HepG2 (cell line): ENCODE results near the gene ID4. TPM values are rescaled to one million over a fixed set of nuclear protein-coding genes. Genes with fewer than 3 reads are reported as not detected.
A peak's percentile ranks its signal among the peaks of the same experiment; 100 is the strongest.

Experiments used
- ARID2 ChIP-seq: sonication (generic); formaldehyde crosslinking; IDR thresholded peaks from 2 replicates; pipeline ENCODE4 v1.8.1; 2022; ENCODE audit warnings: mild to moderate bottlenecking, missing genetic modification reagents, borderline replicate concordance
- BRD4 ChIP-seq: sonication (generic); formaldehyde crosslinking; IDR thresholded peaks from 2 replicates; pipeline ENCODE4 v1.4.0; 2020; ENCODE audit warnings: missing genetic modification reagents
- FOXA3 ChIP-seq: IDR thresholded peaks from 2 replicates; pipeline ENCODE4 v1.6.1; 2016; ENCODE audit warnings: missing genetic modification reagents, missing compliant biosample characterization
- HMGA1 ChIP-seq: sonication (generic); formaldehyde crosslinking; conservative IDR thresholded peaks from 2 replicates; pipeline ENCODE4 v1.4.0; 2020; ENCODE audit warnings: missing genetic modification reagents
- NFIC ChIP-seq: IDR thresholded peaks from 2 replicates; pipeline ENCODE4 v1.6.1; 2012; ENCODE audit warnings: mild to moderate bottlenecking, low read length, inconsistent platforms
- NR1H2 ChIP-seq: sonication (generic); formaldehyde crosslinking; IDR thresholded peaks from 2 replicates; pipeline ENCODE4 v1.8.1; 2022; ENCODE audit warnings: low read depth, missing genetic modification reagents, borderline replicate concordance
- SIN3A ChIP-seq: IDR thresholded peaks from 2 replicates; pipeline ENCODE4 v1.6.1; 2011; ENCODE audit warnings: low read depth, mild to moderate bottlenecking, control low read depth, low read length, borderline replicate concordance
- SKI ChIP-seq: fragments of 450-650 bp; IDR thresholded peaks from one replicate; pipeline ENCODE4 v1.6.1; 2018; ENCODE audit warnings: mild to moderate bottlenecking; ENCODE audit not compliant: partially characterized antibody
- ZFP91 ChIP-seq: sonication (generic); formaldehyde crosslinking; IDR thresholded peaks from 2 replicates; pipeline ENCODE4 v1.9.0; 2022; ENCODE audit warnings: missing genetic modification reagents, mild to moderate bottlenecking, borderline replicate concordance
- ZNF101 ChIP-seq: sonication (generic); formaldehyde crosslinking; IDR thresholded peaks from 2 replicates; pipeline ENCODE4 v1.4.0; 2020; ENCODE audit warnings: mild to moderate bottlenecking, low read depth, missing genetic modification reagents, borderline replicate concordance
- ZNF274 ChIP-seq: sonication (generic); formaldehyde crosslinking; IDR thresholded peaks from 2 replicates; pipeline ENCODE4 v1.5.1; 2020; ENCODE audit warnings: mild to moderate bottlenecking, missing genetic modification reagents
- ZNF280D ChIP-seq: sonication (generic); formaldehyde crosslinking; IDR thresholded peaks from 2 replicates; pipeline ENCODE4 v1.5.1; 2020; ENCODE audit warnings: mild to moderate bottlenecking, missing genetic modification reagents
- ZNF367 ChIP-seq: sonication (generic); formaldehyde crosslinking; IDR thresholded peaks from 2 replicates; pipeline ENCODE4 v1.4.0; 2020; ENCODE audit warnings: missing genetic modification reagents, borderline replicate concordance
- ZNF407 ChIP-seq: sonication (generic); formaldehyde crosslinking; IDR thresholded peaks from one replicate; pipeline ENCODE4 v1.5.1; 2020; ENCODE audit warnings: mild to moderate bottlenecking, missing genetic modification reagents; ENCODE audit errors: not compliant biosample characterization
- ZNF580 ChIP-seq: IDR thresholded peaks from 2 replicates; pipeline ENCODE4 v1.6.1; 2016; ENCODE audit warnings: low read depth, borderline replicate concordance
- polyA plus RNA-seq, 8 experiments: library from polyadenylated mRNA; depleted of rRNA in 3 of 8; stranded (reverse) in 7 of 8; unstranded in 1 of 8; fragments of >200 nt; fragmentation: Illumina TruSeq in 4 of 8; extraction: Trizol in 4 of 8; gene quantifications; 2 replicates each; pipeline versions ENCODE4 v1.2.1 to v1.2.3, GENCODE V29; 2011 to 2016; ENCODE audit warnings: low read depth in 4 of 8, missing spikeins in 1 of 8, mixed read lengths in 1 of 8; ENCODE audit not compliant: insufficient read depth in 1 of 8
- total RNA-seq, 5 experiments: library from RNA; depleted of rRNA; stranded (reverse); fragments of >200 nt; fragmentation: Illumina TruSeq; extraction: Trizol; gene quantifications; 2 replicates each; pipeline ENCODE4 v1.2.3, GENCODE V29; 2016; ENCODE audit warnings: low read depth in 1 of 5

Gene ID4
- total and polyA plus RNA-seq, 2 of the 13 experiments (the other 11 are each of a cell fraction or from before 2014, with no cell fraction given), result 0.20 to 0.44 TPM

GRCh38 chr6:19838442-19839236 lies 1.5 kb downstream of the ID4 start (continued):
- no peak for TF ChIP-seq ZNF407
- TF ChIP-seq FOXA3 (CRISPR knock-in tag), result 0 out of 2 replicates have a peak, but pooled peaks have one; percentile 20
- TF ChIP-seq ZNF580, result peak; percentile 9; the same call in 1 of the 2 replicates
- TF ChIP-seq BRD4, result peak; percentile 65; the same call in 1 of the 2 replicates
- no peak for TF ChIP-seq ZNF280D (CRISPR knock-in tag)
- TF ChIP-seq ZNF274 (CRISPR knock-in tag), result peak; percentile 72; the same call in 1 of the 2 replicates
- no peak for TF ChIP-seq HMGA1 (CRISPR knock-in tag)
- no peak; the same call in 1 of the 2 replicates for TF ChIP-seq ZFP91
- 0 out of 2 replicates have a peak, but pooled peaks have one; percentile 37 for TF ChIP-seq SIN3A
- no peak for TF ChIP-seq NFIC
- TF ChIP-seq SKI, result no peak
- no peak for TF ChIP-seq ZNF367 (CRISPR knock-in tag)
- no peak for TF ChIP-seq ZNF101 (CRISPR knock-in tag)
- TF ChIP-seq NR1H2 (CRISPR knock-in tag), result no peak
- no peak for TF ChIP-seq ARID2 (CRISPR knock-in tag)
